UCSD-AML1 (cell line): ENCODE results near the gene CASP7.
A peak's percentile ranks its signal among the peaks of the same experiment; 100 is the strongest.
"Not testable (repeated sequence)": the region's sequence is repeated elsewhere in the genome, so short reads cannot be mapped to it uniquely, and the experiment has no call there.

ENCODE experiments used
- DNase-seq: peaks from one replicate; lab custom pipeline; 2025; ENCODE audit not compliant: unreplicated experiment; lab: John Stamatoyannopoulos, UW

The CASP7 gene

DNA sequence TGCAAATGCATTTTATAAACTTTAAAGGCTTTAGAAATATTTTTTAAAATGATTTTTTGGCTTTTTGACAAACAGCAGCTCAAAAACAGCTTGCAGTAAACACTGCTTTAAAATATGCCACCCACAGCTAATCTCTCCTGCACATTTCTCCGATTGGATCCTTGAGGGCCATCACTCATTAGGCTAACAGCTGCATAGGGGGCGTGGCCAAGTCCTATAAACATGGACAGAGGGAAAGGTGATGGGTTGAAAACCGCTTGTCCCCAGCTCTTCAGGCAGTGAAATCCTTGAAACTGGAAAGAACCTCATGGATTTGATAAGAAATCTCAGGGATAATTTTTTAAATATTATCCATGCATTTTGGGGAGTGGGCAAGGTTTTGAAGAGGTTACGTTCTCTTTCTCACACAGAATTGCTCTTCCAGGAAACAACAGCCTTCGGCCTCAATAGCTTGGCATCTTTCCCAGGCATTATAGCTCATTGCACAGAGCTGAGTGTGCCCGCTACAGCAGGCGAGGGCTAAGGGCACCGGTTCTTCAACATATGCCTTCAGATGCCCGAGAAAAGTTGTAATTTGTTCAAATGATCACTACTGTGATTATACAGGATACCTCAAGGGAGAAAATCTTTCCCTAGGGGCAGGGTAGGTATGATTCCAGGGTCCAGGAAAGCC is 73.4 kb downstream of the CASP7 start:
- no peak for DNase-seq

DNA sequence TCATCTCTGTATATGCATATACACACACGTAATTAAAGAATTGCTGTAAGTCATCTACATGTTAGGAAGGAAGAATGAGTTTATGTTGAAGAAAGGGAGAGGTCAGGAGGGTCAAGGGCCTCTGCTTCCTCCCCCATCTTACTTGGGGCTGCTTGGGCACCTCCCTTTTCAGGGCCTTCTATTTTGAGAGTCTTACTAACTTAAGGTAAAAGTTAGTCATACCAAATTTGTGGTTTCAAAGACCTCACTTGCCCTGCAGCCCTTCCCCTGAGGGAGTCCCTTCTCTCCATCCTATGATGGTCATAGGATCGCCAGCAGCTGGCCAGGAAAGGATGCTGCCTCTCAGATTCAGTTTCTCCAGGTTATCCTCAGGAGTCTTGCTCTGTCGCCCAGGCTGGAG is 74.4 kb downstream of the CASP7 start:
- DNase-seq = no peak

DNA sequence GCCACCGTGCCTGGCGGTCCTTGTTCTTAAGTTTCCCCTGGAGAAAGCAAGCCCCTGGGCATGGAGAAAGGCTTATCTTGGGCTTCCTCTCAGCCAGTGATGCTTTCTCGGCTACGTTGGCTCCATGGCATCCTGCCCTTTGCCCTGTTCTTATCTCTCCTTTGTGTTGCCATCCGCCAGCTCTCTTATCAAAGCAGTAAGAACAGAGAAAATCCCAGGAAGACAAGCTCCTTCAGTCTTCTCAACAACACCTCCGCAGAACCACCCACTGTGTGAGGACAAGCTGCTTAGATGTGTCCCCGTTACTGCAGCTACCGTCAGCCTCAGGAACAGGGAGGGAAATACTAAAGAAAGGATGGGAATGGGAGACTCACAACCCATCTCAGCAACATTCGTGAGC is 75.1 kb downstream of the CASP7 start:
- no peak for DNase-seq

DNA sequence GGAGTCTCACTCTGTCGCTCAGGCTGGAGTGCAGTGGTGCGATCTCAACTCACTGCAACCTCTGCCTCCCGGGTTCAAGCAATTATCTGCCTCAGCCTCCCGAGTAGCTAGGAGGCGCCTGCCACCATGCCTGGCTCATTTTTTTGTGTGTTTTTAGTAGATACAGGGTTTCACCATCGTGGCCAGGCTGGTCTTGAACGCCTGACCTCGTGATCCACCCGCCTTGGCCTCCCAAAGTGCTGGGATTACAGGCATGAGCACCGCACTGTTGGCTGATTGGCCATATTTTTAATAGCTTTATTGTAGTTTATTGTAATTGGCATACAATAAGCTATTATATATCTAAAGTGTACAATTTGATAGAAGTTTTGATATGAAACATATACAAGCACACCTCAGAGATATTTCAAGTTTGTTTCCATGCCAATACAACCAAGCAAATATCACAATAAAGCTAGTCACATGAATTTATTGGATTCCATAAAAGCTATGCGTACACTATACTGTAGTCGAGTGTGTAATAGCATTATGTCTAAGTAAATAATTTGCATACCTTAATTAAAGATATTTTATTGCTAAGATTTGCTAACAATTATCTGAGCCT is 77.3 kb downstream of the CASP7 start:
- no peak for DNase-seq

DNA sequence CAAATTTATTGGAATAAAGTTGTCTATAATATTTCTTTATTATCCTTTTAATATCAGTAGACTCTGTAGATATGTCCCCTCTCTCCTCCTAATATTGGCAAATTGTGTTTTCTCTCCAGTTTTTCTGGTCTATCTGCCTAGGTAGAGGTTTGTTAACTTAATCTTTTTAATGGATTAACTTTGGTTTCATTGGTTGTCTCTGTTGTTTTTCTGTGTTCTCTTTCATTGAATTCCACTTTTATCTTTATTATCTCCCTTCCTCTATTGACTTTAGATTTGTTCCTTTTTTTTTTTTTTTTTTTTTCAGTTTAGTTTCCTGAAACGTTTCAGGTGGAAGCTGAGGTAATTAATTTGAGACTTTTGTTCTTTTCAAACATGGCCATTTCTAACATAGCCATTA is 82.4 kb downstream of the CASP7 start:
- DNase-seq = no peak

DNA sequence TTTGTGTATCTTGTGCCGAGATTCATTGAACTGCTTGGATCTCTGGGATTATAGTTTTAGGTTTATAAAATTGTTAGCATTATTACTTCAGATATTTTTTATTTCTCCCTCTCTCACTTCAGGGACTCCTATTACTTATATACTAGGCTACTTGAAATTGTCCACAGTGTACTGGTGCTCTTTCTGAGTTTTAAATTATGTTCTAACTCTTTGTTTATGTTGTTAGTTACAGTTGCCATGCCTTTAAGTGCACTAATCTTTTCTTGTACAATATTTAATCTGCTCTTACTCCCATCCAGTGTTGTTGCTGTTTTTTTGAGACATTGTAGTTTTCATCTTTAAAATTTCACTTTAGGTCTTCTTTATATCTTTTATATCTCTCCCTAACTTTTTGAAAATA is 84.9 kb downstream of the CASP7 start:
- DNase-seq = no peak

DNA sequence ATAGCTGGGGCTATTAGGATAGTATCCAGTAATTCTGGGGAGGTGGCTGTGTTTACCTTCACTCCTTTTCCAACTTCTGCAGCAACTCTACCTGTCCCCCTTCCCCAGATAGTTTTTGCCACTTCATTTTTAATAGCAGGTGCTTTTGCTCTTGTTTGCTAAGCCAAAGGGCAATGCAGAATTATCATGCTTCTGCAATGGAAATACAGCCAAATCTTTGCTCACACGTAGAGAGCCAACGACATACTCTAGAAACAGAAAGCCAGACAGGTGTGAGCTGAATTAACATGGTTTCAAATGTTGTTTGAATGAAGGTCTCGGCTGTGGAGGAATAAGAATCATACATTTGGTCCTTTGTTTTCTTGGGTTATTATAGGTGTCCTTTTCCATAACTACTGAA is 86.2 kb downstream of the CASP7 start:
- no peak for DNase-seq

DNA sequence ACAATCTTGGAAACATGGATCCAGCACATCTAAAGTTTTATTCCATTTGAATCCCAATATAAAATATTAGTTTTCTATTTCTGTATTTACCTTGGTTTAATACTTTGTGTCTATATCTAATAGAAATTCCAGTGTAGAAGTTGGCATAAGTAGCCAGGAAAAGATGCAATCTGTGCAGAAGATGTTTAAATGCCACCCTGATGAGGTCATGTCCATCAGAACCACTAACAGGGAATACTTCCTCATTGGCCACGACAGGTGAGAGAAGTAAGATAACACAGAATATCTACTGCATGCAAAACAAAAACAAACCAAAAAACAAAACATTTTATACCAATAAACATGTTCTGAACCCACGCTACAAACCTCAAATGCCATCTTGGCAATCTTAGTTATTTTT is 87.5 kb downstream of the CASP7 start:
- no peak for DNase-seq

DNA sequence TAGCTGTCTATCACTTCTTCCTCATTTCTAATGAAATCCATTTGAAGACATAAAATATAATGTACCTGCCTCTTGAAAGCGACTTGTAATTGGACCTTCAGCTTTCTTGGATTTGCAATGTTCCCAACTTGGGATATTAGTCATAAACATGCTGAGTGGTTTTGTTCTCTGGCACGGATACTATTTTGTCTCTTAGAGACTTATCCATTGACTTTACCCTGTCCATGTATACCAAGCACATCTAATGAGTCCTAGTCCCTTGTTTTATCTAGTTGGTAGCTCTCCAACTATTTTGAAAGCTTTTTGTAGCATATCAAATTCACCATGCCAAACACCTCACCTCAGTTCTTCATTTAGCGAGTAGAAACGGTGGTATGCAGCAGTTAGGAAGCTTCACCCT is 90.6 kb downstream of the CASP7 start:
- no peak for DNase-seq

DNA sequence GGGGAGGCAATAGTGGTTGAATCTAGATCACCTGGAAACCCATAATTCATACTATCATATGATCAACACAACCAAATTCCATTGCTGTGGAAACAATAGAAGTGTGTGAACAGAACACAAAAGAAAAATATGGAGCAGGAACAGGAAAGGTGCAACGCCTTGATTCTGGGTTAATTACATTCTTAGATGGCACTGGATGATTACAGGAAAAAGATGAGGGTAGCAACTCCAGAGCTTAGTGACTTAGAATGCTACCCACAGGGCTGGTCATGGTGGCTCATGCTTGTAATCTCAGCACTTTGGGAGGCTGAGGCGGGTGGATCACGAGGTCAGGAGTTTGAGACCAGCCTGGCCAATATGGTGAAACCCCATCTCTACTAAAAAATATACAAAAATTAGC is 91.4 kb downstream of the CASP7 start:
- not testable (repeated sequence) for DNase-seq

DNA sequence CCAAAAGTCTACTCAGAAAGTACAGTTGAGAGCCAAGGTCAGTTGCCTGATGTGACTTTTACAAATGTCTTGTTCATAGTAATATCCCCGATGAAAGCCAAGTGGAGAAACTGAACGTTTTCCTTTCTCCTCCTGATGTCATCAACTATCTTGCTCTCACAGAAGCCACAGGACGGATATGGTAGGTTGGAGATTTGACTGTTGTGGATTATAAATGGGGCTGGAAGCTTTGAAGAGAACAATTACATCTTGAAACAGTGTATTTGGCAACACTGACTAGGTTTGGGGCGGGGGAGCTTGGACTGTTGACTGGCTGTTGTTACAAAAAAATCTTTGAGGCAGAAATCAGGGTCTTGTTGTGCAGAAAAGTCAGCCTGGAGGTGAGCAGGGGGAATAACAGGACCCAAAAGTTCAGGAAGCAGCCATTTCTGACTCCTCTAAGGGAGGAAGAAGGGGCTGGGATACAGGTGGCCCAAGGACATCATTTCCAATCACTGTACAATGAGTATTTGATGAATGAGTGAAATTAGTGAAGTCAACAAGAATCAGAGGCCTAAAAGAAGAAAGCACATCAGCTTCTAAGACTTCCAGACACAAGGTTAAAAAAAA is 96.1 kb downstream of the CASP7 start:
- DNase-seq = peak; percentile 19

DNA sequence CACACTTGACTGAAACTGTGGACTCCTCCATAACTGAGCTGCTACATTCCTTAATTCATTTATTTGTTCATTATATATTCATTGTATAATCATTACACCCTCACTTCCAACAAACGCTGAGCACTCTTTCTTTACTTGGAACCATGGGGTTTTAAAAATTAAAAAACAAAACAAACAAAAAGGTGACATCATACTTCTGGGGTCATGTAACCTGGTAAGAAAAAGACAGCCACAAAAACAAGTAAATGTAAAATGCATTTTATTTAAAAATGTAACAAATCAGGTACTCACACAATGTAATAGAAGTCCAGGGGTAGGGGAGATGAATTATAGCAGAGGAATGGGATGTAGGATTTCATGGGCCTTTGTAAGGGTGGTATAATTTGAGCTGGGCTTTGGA is 96.8 kb downstream of the CASP7 start:
- no peak for DNase-seq
